ENCODE data around the gene PURA.

PURA gene

DNA sequence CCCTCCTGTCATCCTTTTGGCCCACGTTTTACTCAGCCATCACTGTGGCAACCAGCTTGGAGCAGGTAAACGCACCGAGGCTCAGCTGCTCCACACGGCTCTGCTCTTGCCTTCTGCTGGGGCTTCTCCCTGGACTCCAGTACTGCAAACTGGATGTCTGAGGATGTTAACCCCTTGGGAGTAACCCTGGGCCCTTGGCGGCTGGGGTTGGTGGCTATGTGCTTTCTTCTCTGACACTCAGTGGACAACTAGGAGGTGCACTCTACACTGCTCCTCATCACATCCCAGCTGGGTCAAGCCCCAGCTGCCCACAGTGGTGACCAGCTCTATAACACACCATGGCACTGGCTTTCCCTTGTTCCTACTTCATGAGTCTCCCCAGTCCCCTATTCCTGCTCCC lies 48.9 kb downstream of the PURA start:
- DNase-seq (ENCODE audit: low spot score): no peak
- no peak for TF ChIP-seq CTCF (IDR thresholded peaks at IDR 0.05; ENCODE audit: borderline replicate concordance, control extremely low read depth, extremely low read depth, insufficient read depth, missing control alignments)
- in situ Hi-C loops (cut with MboI; ENCODE audit: low sequenced_read_pairs, unreplicated experiment): loop anchor here (10.0 kb wide), 1 partner anchor 192 kb away; no protein-coding TSS in a partner anchor

- no peak for TF ChIP-seq CTCF (IDR thresholded peaks at IDR 0.05; ENCODE audit: borderline replicate concordance, control extremely low read depth, extremely low read depth, insufficient read depth, missing control alignments)
- DNase-seq (ENCODE audit: low spot score): no peak
- in situ Hi-C loops (cut with MboI; ENCODE audit: low sequenced_read_pairs, unreplicated experiment): loop anchor here (10.0 kb wide), 1 partner anchor 189 kb away; no protein-coding TSS in a partner anchor
These were observed 51.4 kb downstream of the PURA start for GRCh38 chr5:140165101-140165922.

DNA sequence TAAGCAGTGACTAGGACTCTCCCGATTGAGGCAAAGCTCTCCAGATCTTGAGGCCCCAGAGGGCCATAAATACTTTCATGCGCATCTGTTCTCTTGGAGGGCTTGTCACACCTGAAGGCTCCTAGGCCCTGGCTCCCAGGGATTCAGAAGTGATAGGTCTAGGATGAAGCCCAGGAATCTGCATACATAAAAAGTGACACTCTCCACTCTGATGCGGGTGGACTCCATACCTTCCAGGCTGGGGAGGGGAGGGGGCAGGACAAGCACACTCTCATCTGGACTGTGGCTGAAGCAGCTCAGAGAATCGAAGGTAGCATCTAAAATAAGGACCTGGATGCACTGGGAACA lies 52.0 kb downstream of the PURA start:
- no peak for TF ChIP-seq CTCF (IDR thresholded peaks at IDR 0.05; ENCODE audit: borderline replicate concordance, control extremely low read depth, extremely low read depth, insufficient read depth, missing control alignments)
- in situ Hi-C loops (cut with MboI; ENCODE audit: low sequenced_read_pairs, unreplicated experiment): loop anchor here (10.0 kb wide), 1 partner anchor 189 kb away; no protein-coding TSS in a partner anchor
- DNase-seq (ENCODE audit: low spot score): no peak

GRCh38 chr5:140166911-140167310 lies 53.0 kb downstream of the PURA start:
- in situ Hi-C loops (cut with MboI; ENCODE audit: low sequenced_read_pairs, unreplicated experiment): loop anchor here (10.0 kb wide), 1 partner anchor 188 kb away; no protein-coding TSS in a partner anchor

DNA sequence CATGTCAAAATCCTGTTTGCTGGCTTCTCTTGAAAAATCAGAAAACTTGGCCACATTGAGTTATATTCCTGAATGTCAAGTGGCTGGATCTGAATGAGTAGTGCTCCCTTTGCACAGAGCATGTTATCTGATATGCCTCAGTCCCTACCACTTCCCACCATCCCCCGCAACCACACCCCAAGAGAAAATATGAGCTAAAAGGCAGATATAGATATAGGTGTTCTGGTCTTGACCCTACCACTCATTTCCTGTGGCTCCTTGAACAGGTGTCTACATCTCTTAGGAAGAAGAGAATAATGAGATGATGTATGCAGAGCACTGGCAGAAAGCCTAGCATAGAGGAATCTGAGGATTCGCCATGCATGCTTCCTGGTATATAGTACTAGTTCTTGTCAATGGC lies 54.5 kb downstream of the PURA start:
- in situ Hi-C loops (cut with MboI; ENCODE audit: low sequenced_read_pairs, unreplicated experiment): loop anchor here (10.0 kb wide), 1 partner anchor 186 kb away; no protein-coding TSS in a partner anchor
- no peak for DNase-seq (ENCODE audit: low spot score)
- TF ChIP-seq CTCF (IDR thresholded peaks at IDR 0.05; ENCODE audit: borderline replicate concordance, control extremely low read depth, extremely low read depth, insufficient read depth, missing control alignments): no peak

More at GRCh38 chr5:140166911-140167310, 53.0 kb downstream of the PURA start:
- DNase-seq (ENCODE audit: low spot score): no peak
- TF ChIP-seq CTCF (IDR thresholded peaks at IDR 0.05; ENCODE audit: borderline replicate concordance, control extremely low read depth, extremely low read depth, insufficient read depth, missing control alignments): no peak

GRCh38 chr5:140169410-140169809 lies 55.5 kb downstream of the PURA start:
- in situ Hi-C loops (cut with MboI; ENCODE audit: low sequenced_read_pairs, unreplicated experiment): loop anchor here (10.0 kb wide), 1 partner anchor 185 kb away; no protein-coding TSS in a partner anchor
- no peak for TF ChIP-seq CTCF (IDR thresholded peaks at IDR 0.05; ENCODE audit: borderline replicate concordance, control extremely low read depth, extremely low read depth, insufficient read depth, missing control alignments)
- DNase-seq (ENCODE audit: low spot score): no peak

Measured in GM13976 (cell line).